Measurements from ENCODE around the gene RFFL. TPM values are rescaled to one million over a fixed set of nuclear protein-coding genes. Genes with fewer than 3 reads are reported as not detected.

RFFL gene
- total RNA-seq, 2 donors from 2014 or later = 12.2 to 20.1 TPM

- Histone ChIP-seq H3K27me3 (no peaks in the 10 kb centered on the region), H3K36me3 (peaks cover 35% of the 10 kb centered on the region), H3K4me1 (peaks cover 0 to 32% of the 10 kb centered on the region in 2 donors), H3K27ac (no peak overlapping the region), H3K4me3 (no peak overlapping the region), H3K9me3 (no peaks in the 10 kb centered on the region)
- DNase-seq (ENCODE audit: low spot score) = no peak
- no peak for TF ChIP-seq CTCF (IDR thresholded peaks at IDR 0.05)
Measured at GRCh38 chr17:35019386-35020179, 43.9 kb downstream of the RFFL start.

- Histone ChIP-seq H3K27me3 (no peaks in the 10 kb centered on the region), H3K36me3 (peaks cover 43% of the 10 kb centered on the region), H3K4me1 (peaks cover 0 to 32% of the 10 kb centered on the region in 2 donors), H3K4me3 (no peak overlapping the region), H3K9me3 (no peaks in the 10 kb centered on the region), H3K27ac (no peak overlapping the region)
- DNase-seq (ENCODE audit: low spot score) = no peak
- TF ChIP-seq CTCF (IDR thresholded peaks at IDR 0.05) = no peak
Measured at GRCh38 chr17:35018814-35019213, 44.7 kb downstream of the RFFL start.

- no peak overlapping the region for H3K4me3 ChIP-seq
- TF ChIP-seq CTCF (IDR thresholded peaks at IDR 0.05) = no peak
- H3K9me3 ChIP-seq = no peaks in the 10 kb centered on the region
- peaks cover 0 to 18% of the 10 kb centered on the region in 2 donors for H3K4me1 ChIP-seq
- H3K27ac ChIP-seq = no peak overlapping the region
- H3K36me3 ChIP-seq = peaks cover 50% of the 10 kb centered on the region
- no peak for DNase-seq (ENCODE audit: low spot score)
- H3K27me3 ChIP-seq = no peaks in the 10 kb centered on the region
Measured at GRCh38 chr17:35017021-35017420, 46.5 kb downstream of the RFFL start.

- TF ChIP-seq CTCF (IDR thresholded peaks at IDR 0.05) = no peak
- Histone ChIP-seq H3K36me3 (peaks cover 57% of the 10 kb centered on the region), H3K9me3 (no peaks in the 10 kb centered on the region), H3K27ac (no peak overlapping the region), H3K4me3 (no peak overlapping the region), H3K27me3 (no peaks in the 10 kb centered on the region), H3K4me1 (peaks cover 0 to 12% of the 10 kb centered on the region in 2 donors)
- no peak for DNase-seq (ENCODE audit: low spot score)
Measured at GRCh38 chr17:35016369-35016768, 47.1 kb downstream of the RFFL start.

- no peaks in the 10 kb centered on the region for H3K9me3 ChIP-seq
- peaks cover 59% of the 10 kb centered on the region for H3K36me3 ChIP-seq
- H3K4me1 ChIP-seq = no peaks in the 10 kb centered on the region
- H3K27me3 ChIP-seq = no peaks in the 10 kb centered on the region
- no peak overlapping the region for H3K27ac ChIP-seq
- no peak for DNase-seq (ENCODE audit: low spot score)
- no peak for TF ChIP-seq CTCF (IDR thresholded peaks at IDR 0.05)
- no peak overlapping the region for H3K4me3 ChIP-seq
Measured at GRCh38 chr17:35011671-35012216, 51.8 kb downstream of the RFFL start.

Measured in right atrium auricular region (tissue), 2 donors.